GM18502 (cell line): ENCODE measurements around the gene HNF1A.

Experiments
- ATAC-seq: cut with Tn5 transposase; IDR thresholded peaks from one replicate; pipeline ENCODE4 v1.9.1; 2021; ENCODE audit warnings: mild to moderate bottlenecking; ENCODE audit not compliant: unreplicated experiment, poor library complexity

The HNF1A gene

GRCh38 chr12:120983759-120984158 is 5.4 kb downstream of the HNF1A start:
- no peak for ATAC-seq

- ATAC-seq: no peak
Measured at GRCh38 chr12:120984351-120984898, 6.1 kb downstream of the HNF1A start.

GRCh38 chr12:120988234-120988633 is 9.9 kb downstream of the HNF1A start:
- no peak for ATAC-seq

DNA sequence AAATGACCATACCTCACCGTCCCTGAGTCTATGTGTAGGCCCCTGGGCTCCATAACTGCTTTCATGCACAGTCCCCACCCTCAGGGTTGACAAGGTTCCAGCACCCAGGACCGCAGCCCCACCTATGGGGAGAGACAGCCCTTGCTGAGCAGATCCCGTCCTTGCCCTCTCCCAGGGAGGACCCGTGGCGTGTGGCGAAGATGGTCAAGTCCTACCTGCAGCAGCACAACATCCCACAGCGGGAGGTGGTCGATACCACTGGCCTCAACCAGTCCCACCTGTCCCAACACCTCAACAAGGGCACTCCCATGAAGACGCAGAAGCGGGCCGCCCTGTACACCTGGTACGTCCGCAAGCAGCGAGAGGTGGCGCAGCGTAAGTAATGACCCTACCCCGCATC is 10.3 kb downstream of the HNF1A start:
- ATAC-seq: no peak

GRCh38 chr12:120989687-120990086 is 11.3 kb downstream of the HNF1A start:
- no peak for ATAC-seq

GRCh38 chr12:120990487-120991055 is 12.2 kb downstream of the HNF1A start:
- no peak for ATAC-seq

DNA sequence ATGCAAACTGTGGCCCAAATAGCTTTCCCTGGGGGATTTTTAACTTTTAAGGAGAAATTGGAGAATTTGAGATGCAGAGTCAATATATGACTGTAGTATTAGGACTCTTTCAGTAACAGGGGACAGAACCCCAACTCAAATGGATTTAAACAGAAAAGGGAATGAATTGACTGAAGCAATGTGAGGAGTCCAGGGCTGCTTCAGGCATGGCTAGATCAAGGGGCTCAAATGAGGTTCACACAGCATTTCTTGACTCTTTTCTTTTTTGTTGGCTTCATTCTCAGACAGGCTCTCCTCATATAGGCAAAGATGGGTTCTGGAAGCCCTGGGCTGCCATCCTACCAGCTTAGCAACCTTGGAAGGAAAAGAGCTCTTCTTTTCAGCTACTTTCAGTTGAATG is 13.6 kb downstream of the HNF1A start:
- no peak for ATAC-seq

DNA sequence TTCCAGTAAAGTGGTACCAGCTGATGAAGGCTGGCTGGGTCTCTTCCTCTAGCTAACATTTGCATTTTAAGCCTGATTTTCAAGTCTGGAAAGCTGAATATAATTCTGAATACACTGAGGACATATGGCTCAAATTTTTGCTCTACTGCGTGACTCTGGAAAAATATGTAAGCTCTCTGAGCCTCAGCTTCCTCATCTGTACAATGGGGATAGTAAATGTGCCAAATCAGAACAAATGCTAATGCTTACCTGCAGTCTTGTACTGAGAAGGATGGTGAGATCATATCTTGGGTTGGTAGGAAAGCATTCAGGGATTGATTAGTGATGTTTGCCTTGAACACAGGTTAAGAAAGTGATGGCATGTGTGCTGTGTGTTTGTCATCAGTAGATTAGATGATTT is 14.6 kb downstream of the HNF1A start:
- no peak for ATAC-seq

- ATAC-seq: no peak
Measured at GRCh38 chr12:120993496-120993895, 15.2 kb downstream of the HNF1A start.

- ATAC-seq: no peak
Measured at GRCh38 chr12:120994059-120994458, 15.7 kb downstream of the HNF1A start.

DNA sequence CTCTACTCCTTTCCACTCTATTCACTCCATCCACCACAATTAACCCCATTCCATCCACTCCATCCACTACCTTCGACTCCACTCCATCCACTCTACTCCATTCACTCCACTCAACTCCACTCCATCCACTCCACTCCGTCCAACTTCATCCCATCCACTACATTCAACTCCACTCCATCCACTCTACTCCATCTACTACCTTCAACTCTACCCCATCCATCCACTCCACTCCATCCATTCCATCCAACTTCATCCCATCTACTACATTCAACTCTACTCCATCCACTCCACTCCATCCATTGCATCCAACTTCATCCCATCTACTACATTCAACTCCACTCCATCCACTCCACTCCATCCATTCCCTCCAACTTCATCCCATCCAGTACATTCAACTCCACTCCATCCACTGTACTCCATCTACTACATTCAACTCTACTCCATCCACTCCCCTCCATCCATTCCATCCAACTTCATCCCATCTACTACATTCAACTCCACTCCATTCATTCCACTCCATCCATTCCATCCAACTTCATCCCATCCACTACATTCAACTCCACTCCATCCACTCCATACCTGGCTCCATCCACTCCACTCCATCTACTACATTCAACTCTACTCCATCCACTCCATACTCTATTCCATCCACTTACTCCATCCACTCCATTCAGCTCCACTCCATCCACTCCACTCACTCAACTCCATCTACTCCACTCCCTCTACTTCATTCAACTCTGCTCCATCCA is 16.4 kb downstream of the HNF1A start:
- ATAC-seq: no peak

DNA sequence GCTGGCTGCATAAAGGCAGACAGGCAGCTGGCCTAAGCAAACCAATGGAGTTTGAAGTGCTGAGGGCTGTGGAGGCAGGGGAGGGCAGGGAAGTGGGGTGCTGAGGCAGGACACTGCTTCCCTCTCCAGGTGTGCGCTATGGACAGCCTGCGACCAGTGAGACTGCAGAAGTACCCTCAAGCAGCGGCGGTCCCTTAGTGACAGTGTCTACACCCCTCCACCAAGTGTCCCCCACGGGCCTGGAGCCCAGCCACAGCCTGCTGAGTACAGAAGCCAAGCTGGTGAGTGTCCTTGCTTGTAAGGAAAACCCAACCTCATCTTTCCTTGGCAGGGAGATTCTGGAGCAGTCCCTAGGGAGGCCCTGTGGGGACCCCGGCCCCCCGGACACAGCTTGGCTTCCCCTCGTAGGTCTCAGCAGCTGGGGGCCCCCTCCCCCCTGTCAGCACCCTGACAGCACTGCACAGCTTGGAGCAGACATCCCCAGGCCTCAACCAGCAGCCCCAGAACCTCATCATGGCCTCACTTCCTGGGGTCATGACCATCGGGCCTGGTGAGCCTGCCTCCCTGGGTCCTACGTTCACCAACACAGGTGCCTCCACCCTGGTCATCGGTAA is 17.9 kb downstream of the HNF1A start:
- no peak for ATAC-seq

GRCh38 chr12:120997448-120997847 is 19.1 kb downstream of the HNF1A start:
- ATAC-seq: no peak

DNA sequence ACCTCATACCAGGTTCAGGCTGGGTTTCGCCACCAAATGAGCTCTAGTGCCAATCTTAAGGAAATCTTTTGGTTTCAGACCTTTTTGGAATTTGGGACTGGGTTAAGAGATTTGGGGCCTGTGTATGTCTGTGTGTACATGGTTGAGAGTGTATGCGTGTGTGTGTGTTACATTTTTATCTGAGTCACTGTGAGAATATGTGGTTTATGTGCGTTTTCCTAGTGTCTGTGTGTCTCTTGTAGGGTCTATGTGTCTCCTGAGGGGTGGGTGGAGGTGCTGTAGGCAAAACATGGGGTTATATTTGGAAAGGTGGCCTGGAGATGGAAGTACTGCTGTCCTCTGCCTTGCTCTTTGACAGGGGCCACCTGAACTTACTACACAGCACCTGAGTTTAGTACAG is 20.1 kb downstream of the HNF1A start:
- ATAC-seq: no peak

DNA sequence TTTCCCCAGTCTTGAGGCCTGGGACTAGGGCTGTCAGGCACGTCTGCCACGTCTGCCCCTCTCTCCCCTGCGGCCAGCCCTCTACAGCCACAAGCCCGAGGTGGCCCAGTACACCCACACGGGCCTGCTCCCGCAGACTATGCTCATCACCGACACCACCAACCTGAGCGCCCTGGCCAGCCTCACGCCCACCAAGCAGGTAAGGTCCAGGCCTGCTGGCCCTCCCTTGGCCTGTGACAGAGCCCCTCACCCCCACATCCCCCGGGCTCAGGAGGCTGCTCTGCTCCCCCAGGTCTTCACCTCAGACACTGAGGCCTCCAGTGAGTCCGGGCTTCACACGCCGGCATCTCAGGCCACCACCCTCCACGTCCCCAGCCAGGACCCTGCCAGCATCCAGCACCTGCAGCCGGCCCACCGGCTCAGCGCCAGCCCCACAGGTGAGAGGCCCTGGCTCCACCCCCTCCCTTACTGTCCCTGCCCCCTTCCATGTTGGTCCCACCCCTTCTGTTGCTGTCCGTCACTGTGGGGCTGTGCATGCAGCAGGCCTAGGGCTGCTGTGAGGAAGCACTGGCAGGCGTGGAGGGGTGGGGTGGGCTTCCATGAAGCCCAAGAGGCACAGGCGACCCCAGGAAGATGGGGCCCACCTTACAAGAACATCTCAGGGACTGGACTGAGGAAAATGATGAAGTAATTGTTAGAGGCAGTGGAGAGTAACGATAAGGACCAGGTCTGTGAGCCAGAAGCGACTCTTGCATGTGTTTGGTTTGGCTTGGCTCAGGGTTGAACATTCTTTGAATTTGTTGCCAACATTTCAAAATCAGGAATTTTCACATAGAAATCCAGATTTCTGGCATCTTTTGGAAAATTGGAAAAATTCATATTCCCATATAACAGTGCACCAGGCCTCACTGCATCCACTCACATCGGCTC is 21.1 kb downstream of the HNF1A start:
- no peak for ATAC-seq

DNA sequence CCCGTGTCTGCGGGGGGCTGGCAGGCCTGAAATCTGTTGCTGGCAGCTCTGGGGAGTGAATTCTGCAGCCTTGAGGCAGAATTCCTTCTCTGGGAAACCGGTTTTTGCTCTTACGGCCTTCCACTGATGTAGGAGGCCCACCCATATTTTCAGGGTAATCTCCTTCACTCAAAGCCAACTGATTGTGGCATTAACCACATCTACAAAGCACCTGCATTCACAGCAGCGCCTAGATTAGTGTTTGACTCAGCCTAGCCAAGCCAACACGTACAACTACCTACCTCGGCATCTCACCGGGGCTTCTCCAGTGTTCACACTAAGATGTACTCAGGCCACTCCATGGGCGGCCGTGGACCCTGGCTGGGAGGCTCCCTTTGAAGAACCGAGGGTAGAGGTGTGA is 22.2 kb downstream of the HNF1A start:
- ATAC-seq: no peak

- ATAC-seq: no peak
Measured at GRCh38 chr12:121001060-121001459, 22.7 kb downstream of the HNF1A start.

- ATAC-seq: no peak
Measured at GRCh38 chr12:121001841-121002483, 23.6 kb downstream of the HNF1A start.

DNA sequence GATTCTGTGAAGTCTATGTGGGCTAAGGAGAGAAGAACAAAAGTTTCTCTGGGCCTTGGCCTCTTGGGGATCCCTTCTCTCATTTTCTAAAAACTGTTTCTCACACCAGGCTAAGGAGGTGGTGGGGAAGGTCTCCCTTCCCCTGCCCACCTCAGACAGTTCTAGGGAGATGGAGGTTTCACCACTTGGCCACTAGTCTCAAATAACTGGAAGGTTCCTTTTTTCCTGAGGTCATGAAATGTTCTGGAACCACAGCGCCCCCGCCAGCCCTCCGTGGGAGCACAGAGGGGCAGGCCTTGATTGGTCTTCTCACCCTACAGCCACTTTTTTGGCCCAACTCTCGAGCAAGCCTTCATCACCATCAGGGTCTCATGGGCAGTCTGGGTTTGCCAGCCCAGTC is 25.3 kb downstream of the HNF1A start:
- no peak for ATAC-seq

DNA sequence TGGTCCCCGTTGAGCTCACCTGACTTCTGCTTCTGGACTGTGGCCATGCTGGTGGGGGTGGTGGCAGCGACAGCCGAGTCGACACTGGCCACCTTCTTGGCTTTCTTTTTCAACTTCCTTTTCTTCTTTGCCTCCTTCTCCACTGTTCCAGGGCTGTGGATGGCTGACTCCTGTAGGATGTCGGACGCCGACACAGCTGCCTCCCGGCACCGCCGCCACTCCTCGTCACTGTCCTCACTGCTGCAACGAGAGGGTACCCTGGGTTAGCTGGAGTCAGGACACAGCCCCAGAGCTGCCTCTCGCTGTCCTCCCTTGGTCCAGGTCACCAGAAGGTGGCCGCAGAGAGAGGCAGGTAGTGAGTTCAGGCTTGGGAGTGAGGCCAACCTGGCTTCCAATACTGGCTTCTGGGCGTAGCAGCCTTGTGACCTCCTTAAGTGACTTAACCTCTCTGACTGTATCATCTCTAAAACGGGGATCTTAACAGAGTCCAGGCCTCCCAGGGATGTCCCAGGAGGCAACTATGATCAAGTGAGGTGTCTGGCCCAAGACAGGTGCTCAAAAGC is 26.0 kb downstream of the HNF1A start:
- ATAC-seq: no peak
